CD4-positive, alpha-beta T cell treated with Interleukin-2 at 100 ng/mL for 4 hours (primary cell): ENCODE data around the gene COL18A1.

Experiments
- DNase-seq: peaks from one replicate; pipeline ENCODE4 v3.0.0-alpha.2; 2020; ENCODE audit warnings: low spot score

Gene COL18A1

GRCh38 chr21:45546636-45547544, 141.9 kb downstream of the COL18A1 start:
- no peak for DNase-seq

- no peak for DNase-seq
These were observed 142.6 kb downstream of the COL18A1 start for GRCh38 chr21:45547545-45547900.

GRCh38 chr21:45548711-45549491, 143.9 kb downstream of the COL18A1 start:
- DNase-seq, result no peak

- DNase-seq, result no peak
These were observed 144.9 kb downstream of the COL18A1 start for GRCh38 chr21:45549626-45550463.

- DNase-seq, result peak; percentile 40
These were observed 145.7 kb downstream of the COL18A1 start for GRCh38 chr21:45550522-45551210.

GRCh38 chr21:45551316-45551715, 146.4 kb downstream of the COL18A1 start:
- peak; percentile 72 for DNase-seq

- DNase-seq, result no peak
These were observed 147.1 kb downstream of the COL18A1 start for GRCh38 chr21:45551783-45552695.

- no peak for DNase-seq
These were observed 147.9 kb downstream of the COL18A1 start for GRCh38 chr21:45552696-45553391.

GRCh38 chr21:45554477-45555175, 149.7 kb downstream of the COL18A1 start:
- peak; percentile 91 for DNase-seq

- DNase-seq, result no peak
These were observed 150.2 kb downstream of the COL18A1 start for GRCh38 chr21:45555251-45555556.

GRCh38 chr21:45555557-45556301, 150.8 kb downstream of the COL18A1 start:
- DNase-seq, result peak; percentile 56

GRCh38 chr21:45556302-45556644, 151.3 kb downstream of the COL18A1 start:
- no peak for DNase-seq

GRCh38 chr21:45556645-45557615, 152.0 kb downstream of the COL18A1 start:
- no peak for DNase-seq

GRCh38 chr21:45557616-45558043, 152.7 kb downstream of the COL18A1 start:
- DNase-seq, result no peak

- no peak for DNase-seq
These were observed 153.2 kb downstream of the COL18A1 start for GRCh38 chr21:45558044-45558721.

GRCh38 chr21:45559216-45560105, 154.5 kb downstream of the COL18A1 start:
- DNase-seq, result no peak
